Keratinocyte (primary cell): ENCODE data around the gene SEMA3A. TPM values are rescaled to one million over a fixed set of nuclear protein-coding genes. Genes with fewer than 3 reads are reported as not detected.

Source experiments
- DNase-seq: peaks from one replicate; pipeline ENCODE4 v3.0.0-alpha.2; 2011; ENCODE audit warnings: low read depth, missing footprints, low spot score
- FAIRE-seq: peaks from 2 replicates; lab custom pipeline; 2011; peaks lifted over from hg19 to GRCh38; lab: Jason Lieb, UNC
- H2AFZ ChIP-seq: 2 replicates; pipeline ENCODE4 v1.6.0; 2012; ENCODE audit warnings: low read length, control low read depth, inconsistent platforms; ENCODE audit not compliant: control insufficient read depth
- H3K27ac ChIP-seq: 2 replicates; pipeline ENCODE4 v1.5.1; 2011; ENCODE audit warnings: low read length; ENCODE audit not compliant: control insufficient read depth, insufficient read depth
- H3K27me3 ChIP-seq: 3 replicates; pipeline ENCODE4 v1.6.0; 2011; ENCODE audit warnings: low read length; ENCODE audit not compliant: control insufficient read depth, insufficient read depth; ENCODE audit errors: extremely low read depth
- H3K36me3 ChIP-seq, 2 experiments: 2 replicates in 1 of 2; 3 replicates in 1 of 2; pipeline ENCODE4 v1.5.1; 2011; ENCODE audit warnings: low read length in 2 of 2, mild to moderate bottlenecking in 1 of 2; ENCODE audit not compliant: control insufficient read depth in 2 of 2, insufficient read depth in 2 of 2; ENCODE audit errors: extremely low read depth in 1 of 2
- H3K4me1 ChIP-seq: 3 replicates; pipeline ENCODE4 v1.5.1; 2011; ENCODE audit warnings: low read length; ENCODE audit not compliant: control insufficient read depth, insufficient read depth; ENCODE audit errors: extremely low read depth
- H3K4me2 ChIP-seq: 3 replicates; pipeline ENCODE4 v1.6.0; 2011; ENCODE audit warnings: low read depth, low read length; ENCODE audit not compliant: control insufficient read depth, insufficient read depth; ENCODE audit errors: extremely low read depth
- H3K4me3 ChIP-seq, 3 experiments: fragments of 200-600 bp in 1 of 3; sonication (generic) in 1 of 3; 2 replicates in 2 of 3; 3 replicates in 1 of 3; pipeline ENCODE4 v1.5.1; 2011 to 2016; ENCODE audit warnings: low read length in 3 of 3, mild to moderate bottlenecking in 3 of 3, control low read depth in 2 of 3, inconsistent platforms in 1 of 3, low read depth in 1 of 3, mixed read lengths in 1 of 3, mixed run types in 1 of 3, moderate library complexity in 1 of 3; ENCODE audit not compliant: control insufficient read depth in 2 of 3, insufficient read depth in 2 of 3; ENCODE audit errors: extremely low read depth in 1 of 3
- H3K79me2 ChIP-seq: 2 replicates; pipeline ENCODE4 v1.6.0; 2012; ENCODE audit warnings: low read length; ENCODE audit not compliant: control insufficient read depth, insufficient read depth
- H3K9ac ChIP-seq: 3 replicates; pipeline ENCODE4 v1.6.0; 2011; ENCODE audit warnings: low read length; ENCODE audit not compliant: control insufficient read depth, insufficient read depth; ENCODE audit errors: extremely low read depth
- H3K9me1 ChIP-seq: 3 replicates; pipeline ENCODE4 v1.6.0; 2011; ENCODE audit warnings: low read length; ENCODE audit not compliant: control insufficient read depth, insufficient read depth; ENCODE audit errors: extremely low read depth
- H3K9me3 ChIP-seq: 2 replicates; pipeline ENCODE4 v1.5.1; 2012; ENCODE audit warnings: low read depth, low read length; ENCODE audit not compliant: control insufficient read depth
- H4K20me1 ChIP-seq: 3 replicates; pipeline ENCODE4 v1.6.0; 2011; ENCODE audit warnings: low read length; ENCODE audit not compliant: control insufficient read depth, insufficient read depth; ENCODE audit errors: extremely low read depth
- EZH2 ChIP-seq: IDR thresholded peaks from one replicate; pipeline ENCODE4 v1.6.1; 2012; ENCODE audit warnings: inconsistent platforms, mild to moderate bottlenecking, low read length, moderate library complexity
- dilution Hi-C: fragments of 300-500 bp; cut with MboI; formaldehyde crosslinking; loops from one replicate; pipeline ENCODE4 v1.7.0; 2020; ENCODE audit warnings: low sequenced_read_pairs; ENCODE audit not compliant: extremely low pct_ligation_motif_present
- polyA plus RNA-seq, 5 experiments: library from polyadenylated mRNA; depleted of rRNA in 3 of 5; stranded (reverse) in 3 of 5; stranded (forward) in 1 of 5; unstranded in 1 of 5; fragments of >200 nt; gene quantifications; 1 replicate in 1 of 5; 2 replicates in 3 of 5; 3 replicates in 1 of 5; pipeline versions ENCODE4 v1.2.1 to v1.2.3, GENCODE V29; 2011 to 2012; ENCODE audit warnings: missing spikeins in 2 of 5, low read depth in 1 of 5, low replicate concordance in 1 of 5
- TF ChIP-seq, protein P1 (sequence below), 3 experiments: IDR thresholded peaks in 1 of 3; conservative IDR thresholded peaks in 1 of 3; optimal IDR thresholded peaks in 1 of 3; 2 replicates in 2 of 3; 3 replicates in 1 of 3; pipeline versions ENCODE3 to v1.5.1; 2011; ENCODE audit warnings: low read length in 3 of 3, mild to moderate bottlenecking in 3 of 3, moderate library complexity in 2 of 3, control low read depth in 1 of 3, inconsistent platforms in 1 of 3; ENCODE audit not compliant: insufficient read depth in 2 of 3; ENCODE audit errors: extremely low read depth in 1 of 3

The SEMA3A gene
- polyA plus RNA-seq, 1 donor (not counting 4 experiments of a cell fraction or from before 2014, with no cell fraction given) = 2.1 TPM

DNA sequence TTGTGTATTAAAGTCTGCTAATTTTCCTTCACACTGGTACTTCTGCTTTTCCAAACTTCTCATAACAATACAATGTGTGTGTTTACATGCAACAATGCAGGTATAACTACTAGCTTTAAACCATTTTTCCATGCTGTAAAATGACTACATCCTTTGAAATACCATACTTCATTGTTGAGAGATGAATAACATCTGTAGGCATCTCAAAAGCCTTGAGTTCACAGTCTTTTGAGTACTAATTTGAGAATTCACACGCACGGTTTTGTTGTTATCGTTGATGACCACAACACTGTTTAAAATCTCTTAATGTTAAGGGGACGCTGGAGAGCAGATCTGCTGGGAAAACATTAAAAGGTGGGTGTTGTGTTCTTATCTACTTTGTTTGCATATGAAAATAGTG, 37.4 kb downstream of the SEMA3A start:
- FAIRE-seq (no peak), DNase-seq (no peak)
- H4K20me1 ChIP-seq = no peaks in the 10 kb centered on the region
- H3K27me3 ChIP-seq = no peaks in the 10 kb centered on the region
- no peaks in the 10 kb centered on the region for H3K9me1 ChIP-seq
- no peak overlapping the region for H2AFZ ChIP-seq
- H3K9ac ChIP-seq = no peak overlapping the region
- no peaks in the 10 kb centered on the region for H3K79me2 ChIP-seq
- no peak overlapping the region for H3K4me3 ChIP-seq
- H3K4me2 ChIP-seq = no peak overlapping the region
- TF ChIP-seq, protein P1, sequence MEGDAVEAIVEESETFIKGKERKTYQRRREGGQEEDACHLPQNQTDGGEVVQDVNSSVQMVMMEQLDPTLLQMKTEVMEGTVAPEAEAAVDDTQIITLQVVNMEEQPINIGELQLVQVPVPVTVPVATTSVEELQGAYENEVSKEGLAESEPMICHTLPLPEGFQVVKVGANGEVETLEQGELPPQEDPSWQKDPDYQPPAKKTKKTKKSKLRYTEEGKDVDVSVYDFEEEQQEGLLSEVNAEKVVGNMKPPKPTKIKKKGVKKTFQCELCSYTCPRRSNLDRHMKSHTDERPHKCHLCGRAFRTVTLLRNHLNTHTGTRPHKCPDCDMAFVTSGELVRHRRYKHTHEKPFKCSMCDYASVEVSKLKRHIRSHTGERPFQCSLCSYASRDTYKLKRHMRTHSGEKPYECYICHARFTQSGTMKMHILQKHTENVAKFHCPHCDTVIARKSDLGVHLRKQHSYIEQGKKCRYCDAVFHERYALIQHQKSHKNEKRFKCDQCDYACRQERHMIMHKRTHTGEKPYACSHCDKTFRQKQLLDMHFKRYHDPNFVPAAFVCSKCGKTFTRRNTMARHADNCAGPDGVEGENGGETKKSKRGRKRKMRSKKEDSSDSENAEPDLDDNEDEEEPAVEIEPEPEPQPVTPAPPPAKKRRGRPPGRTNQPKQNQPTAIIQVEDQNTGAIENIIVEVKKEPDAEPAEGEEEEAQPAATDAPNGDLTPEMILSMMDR (optimal IDR thresholded peaks at IDR 0.05 in 1 of 3, IDR thresholded peaks at IDR 0.05 in 1 of 3, conservative IDR thresholded peaks at IDR 0.05 in 1 of 3; ENCODE audit: extremely low read depth in 1 of 3, insufficient read depth in 2 of 3, low read length in 3 of 3) = no peak
- TF ChIP-seq EZH2 = no peak
- no peaks in the 10 kb centered on the region for H3K4me1 ChIP-seq
- no peak overlapping the region for H3K27ac ChIP-seq
- no peaks in the 10 kb centered on the region for H3K9me3 ChIP-seq
- H3K36me3 ChIP-seq = no peaks in the 10 kb centered on the region
- dilution Hi-C loops = no loop called here

DNA sequence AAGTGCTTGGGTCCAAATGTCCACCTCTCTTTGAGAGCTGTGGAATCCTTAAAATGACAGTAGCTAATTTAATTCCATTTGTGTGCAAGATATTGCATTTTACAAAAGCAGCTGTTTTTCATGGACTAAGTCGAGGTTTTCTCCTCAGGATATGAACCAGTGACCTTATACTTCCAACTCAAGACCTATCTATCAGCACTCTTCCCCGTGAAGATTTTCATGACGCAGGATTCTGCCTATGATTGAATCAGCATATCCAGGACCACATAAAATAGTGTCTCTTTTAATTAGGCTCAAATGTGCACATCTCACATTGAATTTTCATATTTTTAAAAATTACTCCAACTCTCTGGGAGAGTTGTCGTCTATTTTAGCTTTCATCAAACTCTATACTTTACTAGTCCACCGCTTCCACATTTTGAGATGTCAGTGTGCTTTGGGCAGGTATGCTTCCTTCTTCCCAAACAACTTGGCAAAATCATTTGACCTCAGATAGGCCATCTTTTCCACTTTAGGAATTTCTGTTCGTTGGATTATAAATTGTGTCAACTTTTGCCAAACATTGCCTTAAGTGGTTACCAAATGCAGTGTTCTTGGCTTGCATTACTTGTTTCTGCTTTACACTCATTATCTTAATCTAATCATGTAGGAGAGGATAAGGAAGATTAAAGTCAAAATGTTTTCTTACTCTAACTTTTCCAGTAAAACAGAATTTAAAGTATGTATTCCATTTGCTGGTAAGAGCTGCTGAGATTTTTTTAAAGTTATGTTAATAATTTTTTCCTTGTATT, 39.4 kb downstream of the SEMA3A start:
- Histone ChIP-seq H3K27me3 (no peaks in the 10 kb centered on the region), H2AFZ (peak overlapping the region; percentile 1), H3K4me2 (no peak overlapping the region), H3K9me3 (no peaks in the 10 kb centered on the region), H3K4me3 (no peak overlapping the region), H3K4me1 (no peaks in the 10 kb centered on the region), H3K9ac (no peak overlapping the region), H3K9me1 (no peaks in the 10 kb centered on the region), H3K79me2 (no peaks in the 10 kb centered on the region), H4K20me1 (no peaks in the 10 kb centered on the region), H3K36me3 (no peaks in the 10 kb centered on the region), H3K27ac (no peak overlapping the region)
- dilution Hi-C loops = no loop called here
- no peak for TF ChIP-seq EZH2
- TF ChIP-seq, protein P1 (optimal IDR thresholded peaks at IDR 0.05 in 1 of 3, IDR thresholded peaks at IDR 0.05 in 1 of 3, conservative IDR thresholded peaks at IDR 0.05 in 1 of 3; ENCODE audit: extremely low read depth in 1 of 3, insufficient read depth in 2 of 3, low read length in 3 of 3) = no peak
- DNase-seq = no peak
- no peak for FAIRE-seq
